Fibroblast of lung (primary cell): ENCODE data around the gene ACP5. TPM values are rescaled to one million over a fixed set of nuclear protein-coding genes. Genes with fewer than 3 reads are reported as not detected.

Experiments
- DNase-seq, 2 donors: peaks; one replicate each; pipeline versions ENCODE4 v3.0.0 to v3.0.0-alpha.2; 2010; ENCODE audit warnings: low read depth in 2 of 2
- H2AFZ ChIP-seq: 2 replicates; pipeline ENCODE4 v1.5.1; 2012; ENCODE audit warnings: low read length, control low read depth, inconsistent platforms
- H3K27ac ChIP-seq: 2 replicates; pipeline ENCODE4 v1.5.1; 2011; ENCODE audit warnings: low read length, control low read depth; ENCODE audit not compliant: insufficient read depth
- H3K27me3 ChIP-seq: 2 replicates; pipeline ENCODE4 v1.5.1; 2011; ENCODE audit warnings: mild to moderate bottlenecking, low read length; ENCODE audit not compliant: control insufficient read depth, insufficient read depth
- H3K36me3 ChIP-seq: 2 replicates; pipeline ENCODE4 v1.5.1; 2011; ENCODE audit warnings: low read length; ENCODE audit not compliant: control insufficient read depth, insufficient read depth
- H3K4me1 ChIP-seq: 2 replicates; pipeline ENCODE4 v1.5.1; 2011; ENCODE audit warnings: low read length; ENCODE audit not compliant: control insufficient read depth, insufficient read depth; ENCODE audit errors: extremely low read depth
- H3K4me2 ChIP-seq: 2 replicates; pipeline ENCODE4 v1.5.1; 2011; ENCODE audit warnings: low read length, control low read depth; ENCODE audit not compliant: insufficient read depth; ENCODE audit errors: extremely low read depth
- H3K4me3 ChIP-seq, 4 experiments: fragments of 200-600 bp in 1 of 4; sonication (generic) in 1 of 4; replicated peaks in 1 of 4; 2 replicates each; pipeline ENCODE4 v1.5.1; 2011 to 2016; ENCODE audit warnings: low read length in 4 of 4, low read depth in 3 of 4, mild to moderate bottlenecking in 3 of 4, control low read depth in 2 of 4, inconsistent platforms in 1 of 4, mixed read lengths in 1 of 4; ENCODE audit not compliant: insufficient read depth in 1 of 4; ENCODE audit errors: control extremely low read depth in 1 of 4
- H3K79me2 ChIP-seq: 2 replicates; pipeline ENCODE4 v1.5.1; 2012; ENCODE audit warnings: mild to moderate bottlenecking, low read length, inconsistent platforms; ENCODE audit not compliant: control insufficient read depth, insufficient read depth
- H3K9ac ChIP-seq: 2 replicates; pipeline ENCODE4 v1.5.1; 2011; ENCODE audit warnings: mild to moderate bottlenecking, low read length, control low read depth; ENCODE audit not compliant: insufficient read depth
- H3K9me3 ChIP-seq: 2 replicates; pipeline ENCODE4 v1.5.1; 2012; ENCODE audit warnings: low read depth, low read length; ENCODE audit not compliant: control insufficient read depth, insufficient read depth
- H4K20me1 ChIP-seq: 2 replicates; pipeline ENCODE4 v1.5.1; 2011; ENCODE audit warnings: low read length; ENCODE audit not compliant: control insufficient read depth, insufficient read depth; ENCODE audit errors: extremely low read depth
- CTCF ChIP-seq, 2 donors: IDR thresholded peaks in 1 of 2; conservative IDR thresholded peaks in 1 of 2; 1 replicate in 1 of 2; 2 replicates in 1 of 2; pipeline ENCODE4 v1.5.1; 2011 to 2012; ENCODE audit warnings: low read length in 2 of 2, control low read depth in 1 of 2, inconsistent platforms in 1 of 2, low read depth in 1 of 2, mild to moderate bottlenecking in 1 of 2
- EZH2 ChIP-seq: IDR thresholded peaks from 2 replicates; pipeline ENCODE4 v1.5.1; 2012; ENCODE audit warnings: low read length, control low read depth, mild to moderate bottlenecking; ENCODE audit errors: missing control alignments
- polyA plus RNA-seq, 2 donors: library from polyadenylated mRNA; depleted of rRNA in 1 of 2; stranded (reverse) in 1 of 2; unstranded in 1 of 2; fragments of >200 nt; gene quantifications; 2 replicates each; pipeline ENCODE4 v1.2.1, GENCODE V29; 2011 to 2012; ENCODE audit warnings: missing spikeins in 1 of 2
- total RNA-seq: library from RNA; depleted of rRNA; stranded (reverse); fragments of >200 nt; gene quantifications from 2 replicates; pipeline ENCODE4 v1.2.1, GENCODE V29; 2014

Gene ACP5
- total and polyA plus RNA-seq, 2 donors (not counting 1 experiment from before 2014, with no cell fraction given), result 1.2 to 2.2 TPM

- TF ChIP-seq EZH2 (no peak), CTCF (conservative IDR thresholded peaks at IDR 0.05 in 1 of 2, IDR thresholded peaks at IDR 0.05 in 1 of 2; ENCODE audit: low read depth in 1 of 2, low read length in 2 of 2) (no peak)
- H3K27ac ChIP-seq, result no peak overlapping the region
- peaks cover 46% of the 10 kb centered on the region for H3K79me2 ChIP-seq
- no peak overlapping the region for H3K9ac ChIP-seq
- H2AFZ ChIP-seq, result no peak overlapping the region
- no peaks in the 10 kb centered on the region for H4K20me1 ChIP-seq
- no peaks in the 10 kb centered on the region for H3K36me3 ChIP-seq
- peak overlapping the region in 2 of 4 experiments; percentile 77 to 98 for H3K4me3 ChIP-seq
- no peak for DNase-seq
- peak overlapping the region; percentile 72 for H3K4me2 ChIP-seq
- H3K4me1 ChIP-seq, result no peaks in the 10 kb centered on the region
- no peaks in the 10 kb centered on the region for H3K27me3 ChIP-seq
- H3K9me3 ChIP-seq, result no peaks in the 10 kb centered on the region
These were observed 21.3 kb upstream of the ACP5 start for GRCh38 chr19:11598746-11599145.

- Histone ChIP-seq H3K9me3 (no peaks in the 10 kb centered on the region), H3K4me2 (peak overlapping the region; percentile 96), H3K79me2 (peaks cover 43% of the 10 kb centered on the region), H3K4me3 (peak overlapping the region; percentile 77 to 99 (median 96)), H3K4me1 (no peaks in the 10 kb centered on the region), H4K20me1 (no peaks in the 10 kb centered on the region), H3K9ac (peak overlapping the region; percentile 99), H2AFZ (peak overlapping the region; percentile 91), H3K27me3 (no peaks in the 10 kb centered on the region), H3K27ac (peak overlapping the region; percentile 99), H3K36me3 (no peaks in the 10 kb centered on the region)
- TF ChIP-seq CTCF (conservative IDR thresholded peaks at IDR 0.05 in 1 of 2, IDR thresholded peaks at IDR 0.05 in 1 of 2; ENCODE audit: low read depth in 1 of 2, low read length in 2 of 2), result no peak
- no peak for TF ChIP-seq EZH2
- peak in 1 of 2 donors; percentile 37 for DNase-seq
These were observed 20.6 kb upstream of the ACP5 start for GRCh38 chr19:11598103-11598483.

- Histone ChIP-seq H3K27me3 (no peaks in the 10 kb centered on the region), H3K4me2 (peak within 1 kb of the TSS; percentile 96), H3K9me3 (no peaks in the 10 kb centered on the region), H3K79me2 (peaks cover 37% of the 10 kb centered on the region), H3K4me3 (peak within 1 kb of the TSS; percentile 77 to 99 (median 96)), H3K4me1 (no peaks in the 10 kb centered on the region), H2AFZ (peak within 1 kb of the TSS; percentile 91), H3K9ac (peak within 1 kb of the TSS; percentile 99), H3K27ac (peak within 1 kb of the TSS; percentile 99), H4K20me1 (no peaks in the 10 kb centered on the region), H3K36me3 (no peaks in the 10 kb centered on the region)
- peak; percentile 97 to 98 for DNase-seq
- TF ChIP-seq EZH2, result no peak
- TF ChIP-seq CTCF (conservative IDR thresholded peaks at IDR 0.05 in 1 of 2, IDR thresholded peaks at IDR 0.05 in 1 of 2; ENCODE audit: low read depth in 1 of 2, low read length in 2 of 2), result peak in 1 of 2 donors; percentile 25
These were observed 20.0 kb upstream of the ACP5 start, which contains the start of gene ZNF627 for GRCh38 chr19:11597202-11598102. Gene ZNF627, plus strand, starts transcription at chr19:11597483. Its CDS starts 145 bp downstream, at chr19:11597628.
